Islet precursor cell (in vitro differentiated cells): ENCODE results near the gene GPATCH3.
"Not testable (repeated sequence)": the region's sequence is repeated elsewhere in the genome, so short reads cannot be mapped to it uniquely, and the experiment has no call there.

Source experiments
- DNase-seq: peaks from one replicate; pipeline ENCODE4 v3.0.0-alpha.2; 2018

The GPATCH3 gene, protein sequence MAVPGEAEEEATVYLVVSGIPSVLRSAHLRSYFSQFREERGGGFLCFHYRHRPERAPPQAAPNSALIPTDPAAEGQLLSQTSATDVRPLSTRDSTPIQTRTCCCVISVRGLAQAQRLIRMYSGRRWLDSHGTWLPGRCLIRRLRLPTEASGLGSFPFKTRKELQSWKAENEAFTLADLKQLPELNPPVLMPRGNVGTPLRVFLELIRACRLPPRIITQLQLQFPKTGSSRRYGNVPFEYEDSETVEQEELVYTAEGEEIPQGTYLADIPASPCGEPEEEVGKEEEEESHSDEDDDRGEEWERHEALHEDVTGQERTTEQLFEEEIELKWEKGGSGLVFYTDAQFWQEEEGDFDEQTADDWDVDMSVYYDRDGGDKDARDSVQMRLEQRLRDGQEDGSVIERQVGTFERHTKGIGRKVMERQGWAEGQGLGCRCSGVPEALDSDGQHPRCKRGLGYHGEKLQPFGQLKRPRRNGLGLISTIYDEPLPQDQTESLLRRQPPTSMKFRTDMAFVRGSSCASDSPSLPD

DNA sequence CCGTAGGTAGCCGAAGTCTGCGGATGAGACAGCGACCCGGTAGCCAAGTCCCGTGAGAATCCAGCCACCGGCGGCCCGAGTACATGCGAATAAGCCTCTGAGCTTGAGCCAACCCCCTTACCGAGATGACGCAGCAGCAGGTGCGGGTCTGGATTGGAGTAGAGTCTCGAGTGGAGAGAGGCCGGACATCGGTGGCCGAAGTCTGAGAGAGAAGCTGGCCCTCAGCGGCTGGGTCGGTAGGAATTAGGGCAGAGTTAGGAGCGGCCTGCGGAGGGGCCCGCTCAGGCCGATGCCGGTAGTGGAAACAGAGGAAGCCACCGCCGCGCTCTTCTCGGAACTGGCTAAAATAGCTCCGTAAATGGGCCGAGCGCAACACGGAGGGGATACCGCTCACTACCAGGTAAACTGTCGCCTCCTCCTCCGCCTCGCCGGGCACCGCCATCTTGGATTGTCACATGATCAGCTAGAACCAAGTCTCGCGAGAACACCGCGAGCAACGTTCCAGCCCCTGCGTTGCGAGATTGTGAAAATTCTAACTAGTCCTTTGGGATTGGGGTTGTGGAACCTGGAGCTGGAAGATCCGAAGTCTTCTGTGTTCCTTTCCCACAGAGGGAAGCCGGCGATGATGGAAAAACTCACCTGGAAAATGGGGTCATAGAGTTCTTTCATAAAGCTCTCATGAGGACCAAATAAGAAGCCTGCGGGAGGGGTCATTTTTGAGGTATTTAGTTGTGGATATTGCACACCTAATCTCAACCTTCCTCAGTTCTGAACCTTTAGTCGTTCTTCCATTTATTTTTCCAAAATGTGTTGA lies at the start of gene GPATCH3:
Gene GPATCH3 (minus strand): TSS at position 467 of the 814 bp plus-strand sequence. CDS start 25 bp downstream, at position 442.
- peak; percentile 94 for DNase-seq

DNA sequence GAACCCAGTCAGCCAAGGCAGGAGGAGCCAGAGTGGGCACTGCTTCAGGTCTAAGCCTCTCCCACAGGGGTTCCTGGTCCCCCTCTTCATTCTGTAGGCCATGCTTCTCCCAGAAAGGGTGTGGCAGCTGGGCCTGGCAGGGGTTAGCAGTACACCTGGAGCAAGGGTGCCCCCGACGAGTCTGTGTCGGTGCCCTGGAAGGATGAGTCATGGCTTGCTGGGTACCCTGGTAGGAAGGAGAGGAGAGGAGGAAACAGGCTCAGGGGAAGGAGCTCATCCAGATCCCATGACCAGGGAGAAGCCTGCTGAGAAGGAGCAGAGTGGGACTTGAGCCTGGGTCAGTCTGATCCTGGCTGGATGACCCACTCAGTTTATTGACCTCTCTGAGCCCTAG lies 49.7 kb upstream of the GPATCH3 start:
- no peak for DNase-seq

DNA sequence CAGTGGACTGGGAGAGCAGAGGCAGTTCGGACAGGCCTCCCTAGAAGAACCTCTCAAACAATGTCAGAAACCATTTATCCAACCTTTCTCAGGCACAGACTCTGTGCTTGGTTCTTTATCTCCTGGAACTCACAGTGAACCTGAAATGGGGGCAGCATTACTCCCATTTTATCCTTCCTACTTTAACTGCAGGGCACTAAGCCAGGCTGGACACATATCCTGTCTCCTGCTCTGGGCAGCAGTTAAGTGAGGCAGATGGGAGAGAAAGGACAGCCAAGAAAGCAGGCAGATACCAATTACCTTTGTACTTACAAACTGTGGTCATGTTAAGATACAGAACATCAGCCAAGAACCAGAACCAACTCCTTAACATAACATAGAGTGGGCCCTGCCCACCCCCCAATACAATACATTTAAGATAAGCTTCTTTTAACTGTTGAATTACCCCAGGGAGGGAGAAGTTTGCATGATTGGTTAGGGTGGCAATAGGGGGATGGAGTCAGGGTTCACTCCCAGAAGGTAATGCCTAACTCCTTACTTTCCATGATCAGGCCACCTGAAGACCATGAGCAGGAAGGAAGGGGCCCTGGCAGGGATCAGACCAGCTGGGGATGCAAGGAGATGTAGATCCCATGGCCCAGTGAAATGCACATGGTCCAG lies 49.1 kb upstream of the GPATCH3 start:
- no peak for DNase-seq

DNA sequence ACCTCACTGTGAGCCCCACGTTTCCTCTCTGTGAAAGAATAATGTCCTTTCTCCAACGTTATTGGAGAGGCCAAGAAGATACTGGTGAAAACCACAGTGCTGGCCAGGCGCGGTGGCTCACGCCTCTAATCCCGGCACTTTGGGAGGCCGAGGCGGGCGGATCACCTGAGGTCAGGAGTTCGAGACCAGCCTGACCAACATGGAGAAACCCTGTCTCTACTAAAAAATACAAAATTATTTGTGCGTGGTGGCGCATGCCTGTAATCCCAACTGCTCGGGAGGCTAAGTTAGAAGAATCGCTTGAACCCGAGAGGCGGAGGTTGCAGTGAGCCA lies 48.4 kb upstream of the GPATCH3 start:
- DNase-seq = not testable (repeated sequence)

DNA sequence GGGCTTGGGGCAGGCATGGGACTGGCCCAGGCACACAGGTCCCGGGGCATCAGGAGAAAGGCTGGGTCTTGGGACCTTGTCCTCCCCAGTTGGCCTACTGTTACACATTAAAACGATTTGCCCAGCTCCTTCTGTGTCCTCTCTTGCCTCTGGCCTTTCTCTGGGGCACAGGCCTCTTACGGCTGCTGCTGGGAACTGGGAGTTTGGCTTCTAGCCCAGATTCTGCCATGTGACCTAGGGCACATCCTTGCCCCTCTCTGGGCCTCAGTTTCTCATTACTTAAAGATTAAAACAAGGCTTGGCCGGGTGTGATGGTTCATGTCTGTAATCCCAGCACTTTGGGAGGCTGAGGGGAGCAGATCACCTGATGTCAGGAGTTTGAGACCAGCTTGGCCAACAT lies 46.0 kb upstream of the GPATCH3 start:
- DNase-seq = no peak

DNA sequence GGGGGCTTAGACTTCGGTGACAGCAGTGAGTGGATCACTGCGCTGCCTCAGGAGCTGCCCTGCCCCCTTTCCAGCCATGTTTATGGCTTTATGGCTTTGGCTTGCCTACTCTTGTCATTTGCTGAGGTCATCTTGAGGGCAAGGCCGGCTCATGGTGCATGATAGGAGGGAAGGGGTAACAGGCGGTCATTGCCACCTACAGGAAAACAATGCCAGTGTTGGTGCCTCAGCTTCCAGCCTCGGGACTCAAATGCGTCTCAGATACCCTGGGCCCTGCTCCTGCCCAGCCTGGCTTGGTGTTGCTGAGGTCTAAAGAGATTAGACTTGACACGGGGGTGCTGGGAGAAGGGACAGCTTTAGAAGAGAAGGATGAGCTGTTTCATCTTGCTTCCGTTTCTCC lies 45.5 kb upstream of the GPATCH3 start:
- no peak for DNase-seq

DNA sequence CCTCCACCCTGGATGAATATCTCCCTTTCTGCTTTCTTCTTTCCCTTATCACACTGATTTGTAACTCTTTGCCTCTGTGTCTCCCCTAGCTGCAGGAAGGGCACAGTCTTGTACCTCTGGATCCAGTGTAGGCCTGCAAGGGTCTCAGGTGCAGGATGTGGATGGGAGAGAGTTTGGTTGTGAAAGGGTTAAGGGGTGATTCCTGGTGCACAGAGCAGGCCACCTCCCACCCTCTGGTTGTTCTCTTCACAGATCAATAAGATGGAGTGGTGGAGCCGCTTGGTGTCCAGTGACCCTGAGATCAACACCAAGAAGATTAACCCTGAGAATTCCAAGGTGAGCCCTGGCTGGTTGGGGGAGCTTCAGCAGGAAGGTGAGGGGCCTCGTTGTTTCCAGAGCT lies 44.9 kb upstream of the GPATCH3 start:
- no peak for DNase-seq

DNA sequence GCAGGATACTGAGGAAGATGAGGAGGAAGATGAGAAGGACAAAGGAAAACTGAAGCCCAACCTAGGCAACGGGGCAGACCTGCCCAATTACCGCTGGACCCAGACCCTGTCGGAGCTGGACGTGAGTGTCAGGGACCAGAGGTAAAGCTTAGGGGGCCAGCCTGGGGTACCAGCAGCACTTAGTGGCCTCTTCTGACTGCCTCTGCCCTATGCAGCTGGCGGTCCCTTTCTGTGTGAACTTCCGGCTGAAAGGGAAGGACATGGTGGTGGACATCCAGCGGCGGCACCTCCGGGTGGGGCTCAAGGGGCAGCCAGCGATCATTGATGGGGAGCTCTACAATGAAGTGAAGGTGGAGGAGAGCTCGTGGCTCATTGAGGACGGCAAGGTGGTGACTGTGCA lies 42.4 kb upstream of the GPATCH3 start:
- no peak for DNase-seq

DNA sequence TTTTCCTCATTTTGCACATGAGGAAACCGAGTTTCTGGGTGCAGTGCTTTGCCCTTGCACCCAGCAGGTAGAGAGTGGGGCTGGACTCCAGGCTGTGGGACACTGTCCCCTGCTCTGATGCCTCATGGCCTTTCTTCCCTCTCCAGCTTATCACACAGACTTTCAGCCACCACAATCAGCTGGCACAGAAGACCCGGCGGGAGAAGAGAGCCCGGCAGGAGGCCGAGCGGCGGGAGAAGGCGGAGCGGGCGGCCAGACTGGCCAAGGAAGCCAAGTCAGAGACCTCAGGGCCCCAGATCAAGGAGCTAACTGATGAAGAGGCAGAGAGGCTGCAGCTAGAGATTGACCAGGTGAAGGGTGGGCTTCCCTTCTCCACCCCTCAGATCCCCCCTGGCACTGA lies 41.0 kb upstream of the GPATCH3 start:
- DNase-seq = no peak

DNA sequence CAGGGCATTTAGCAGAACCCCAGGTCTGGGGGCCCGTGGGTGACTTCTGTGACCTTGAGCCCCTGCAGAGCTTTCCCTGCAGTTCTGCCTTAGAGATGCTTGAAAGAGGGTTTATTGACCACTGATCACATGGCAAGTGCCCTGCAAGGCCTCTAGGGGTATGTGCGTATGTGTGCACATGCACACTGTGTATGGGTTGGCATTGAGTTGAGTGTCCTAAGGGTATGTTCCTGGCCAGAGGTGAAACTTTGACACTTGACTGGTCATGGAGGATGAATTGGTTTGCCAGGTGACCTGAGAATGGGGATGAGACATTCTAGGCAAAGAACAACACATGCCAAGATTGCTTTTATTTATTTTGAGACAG lies 38.4 kb upstream of the GPATCH3 start:
- no peak for DNase-seq

DNA sequence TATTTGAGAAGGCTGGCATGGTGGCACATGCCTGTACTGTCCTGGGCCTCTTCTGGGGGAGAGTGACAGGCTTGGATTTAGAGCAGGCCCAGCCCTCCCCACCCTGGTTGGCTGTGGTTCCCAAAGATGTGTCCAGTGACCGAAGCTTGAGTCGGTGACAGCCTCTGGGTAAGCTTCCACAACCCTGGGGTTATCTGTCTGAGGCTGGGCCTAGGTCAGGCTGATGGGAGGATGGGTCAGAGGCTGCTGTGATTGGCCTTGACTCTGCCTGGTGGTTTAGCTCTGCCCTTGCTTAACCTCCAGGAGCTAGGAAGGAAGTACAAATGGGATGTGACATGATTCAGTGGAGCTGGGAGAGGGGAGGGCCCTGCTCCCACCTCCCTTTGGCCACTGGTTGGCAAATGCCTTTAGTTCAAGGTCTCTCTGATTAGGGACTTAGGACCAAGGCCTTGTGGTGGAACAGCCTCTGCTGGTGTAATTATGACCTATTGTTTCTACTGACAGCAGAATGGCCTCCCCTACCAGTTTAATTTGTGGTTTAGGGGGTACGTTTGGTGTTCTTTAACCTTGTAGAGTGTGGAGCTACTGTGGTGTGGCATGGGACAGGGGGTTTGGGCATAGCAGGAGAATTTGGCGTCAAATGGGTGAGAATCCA lies 37.9 kb upstream of the GPATCH3 start:
- DNase-seq = no peak

DNA sequence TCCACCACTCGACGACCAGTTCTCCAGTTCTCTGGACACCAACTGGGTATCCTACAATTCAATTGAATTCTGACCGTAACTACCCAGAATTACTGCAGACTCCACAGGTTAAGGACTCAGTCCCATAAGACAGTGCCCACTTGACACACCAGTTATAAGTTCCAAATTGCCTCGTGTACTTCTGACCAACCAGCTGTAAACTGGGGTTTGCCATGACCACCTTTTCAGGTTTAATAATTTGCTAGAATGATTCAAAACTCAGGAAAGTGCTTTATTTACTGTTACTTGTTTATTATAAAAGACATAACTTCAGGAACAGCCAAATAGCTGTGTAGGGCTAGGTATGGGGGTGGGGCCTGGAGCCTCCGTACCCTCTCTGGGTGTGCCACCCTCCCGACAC lies 36.6 kb upstream of the GPATCH3 start:
- DNase-seq = no peak

DNA sequence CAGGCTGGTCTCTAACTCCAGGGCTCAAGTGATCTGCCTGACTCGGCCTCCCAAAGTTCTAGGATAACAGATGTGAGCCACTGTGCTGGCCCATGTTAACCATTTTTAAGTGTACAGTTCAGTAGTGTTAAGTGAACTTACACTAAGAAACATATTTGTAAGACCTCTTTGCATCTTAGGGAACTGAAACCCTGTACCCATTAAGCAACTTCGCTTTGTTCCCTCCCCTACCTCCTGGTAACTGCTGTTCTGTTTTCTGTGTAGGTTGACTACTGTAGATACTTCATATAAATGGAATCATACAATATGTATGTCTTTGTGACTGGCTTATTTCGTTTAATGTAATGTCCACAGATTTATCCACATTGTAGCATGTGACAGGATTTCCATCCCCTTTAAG lies 32.3 kb upstream of the GPATCH3 start:
- DNase-seq = no peak

DNA sequence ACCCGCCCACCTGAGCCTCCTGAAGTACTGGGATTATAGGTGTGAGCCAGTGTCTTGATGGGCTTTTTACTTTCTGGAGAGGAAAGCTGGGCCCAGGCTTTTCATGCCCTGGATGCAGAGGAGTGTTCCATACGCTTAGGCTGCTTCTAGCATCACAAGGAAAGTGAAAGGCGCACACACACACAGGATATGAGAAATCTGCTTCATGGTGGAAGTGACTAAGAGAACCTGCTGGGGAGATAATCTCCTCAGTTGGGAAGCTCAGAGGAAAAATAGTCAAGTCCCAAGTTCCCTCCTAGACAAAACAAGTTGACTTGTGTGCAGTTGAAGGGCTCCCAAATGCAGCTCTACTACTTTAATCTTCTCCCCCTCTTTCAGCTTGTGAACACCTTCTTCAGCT lies 23.4 kb upstream of the GPATCH3 start:
- DNase-seq = no peak

DNA sequence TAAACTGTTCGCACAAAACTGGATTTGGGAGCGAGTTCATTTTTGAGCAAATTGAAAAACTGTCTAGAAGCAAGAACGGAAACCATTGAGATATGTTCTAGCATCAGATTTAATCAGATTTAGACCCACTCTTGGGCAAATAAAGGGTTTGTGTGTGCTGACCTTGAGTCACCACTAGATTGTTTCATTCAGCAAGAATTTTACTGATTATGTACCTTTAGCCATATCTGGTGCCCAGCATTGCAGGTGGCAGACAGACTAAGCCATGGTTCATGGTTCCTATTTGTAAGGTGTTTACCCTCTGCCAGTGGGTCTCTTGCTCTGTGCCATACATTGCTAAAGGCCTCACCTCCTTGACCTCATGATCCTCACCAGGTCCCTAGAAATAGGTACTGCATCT lies 22.6 kb upstream of the GPATCH3 start:
- no peak for DNase-seq

DNA sequence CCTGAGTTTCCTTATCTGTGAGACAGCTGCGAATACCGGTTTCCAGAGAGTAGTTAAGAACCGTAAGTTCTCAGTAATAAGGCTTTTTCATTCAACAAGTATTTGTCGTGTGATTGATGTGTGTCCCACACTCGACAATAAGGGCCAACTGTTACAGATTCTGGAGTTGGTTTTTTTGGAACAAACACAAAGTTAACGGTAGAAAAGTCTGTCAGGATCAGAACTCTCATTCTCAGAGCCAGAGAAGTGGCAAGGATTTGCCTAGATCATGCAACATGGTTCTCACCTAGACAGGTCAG lies 22.1 kb upstream of the GPATCH3 start:
- no peak for DNase-seq

DNA sequence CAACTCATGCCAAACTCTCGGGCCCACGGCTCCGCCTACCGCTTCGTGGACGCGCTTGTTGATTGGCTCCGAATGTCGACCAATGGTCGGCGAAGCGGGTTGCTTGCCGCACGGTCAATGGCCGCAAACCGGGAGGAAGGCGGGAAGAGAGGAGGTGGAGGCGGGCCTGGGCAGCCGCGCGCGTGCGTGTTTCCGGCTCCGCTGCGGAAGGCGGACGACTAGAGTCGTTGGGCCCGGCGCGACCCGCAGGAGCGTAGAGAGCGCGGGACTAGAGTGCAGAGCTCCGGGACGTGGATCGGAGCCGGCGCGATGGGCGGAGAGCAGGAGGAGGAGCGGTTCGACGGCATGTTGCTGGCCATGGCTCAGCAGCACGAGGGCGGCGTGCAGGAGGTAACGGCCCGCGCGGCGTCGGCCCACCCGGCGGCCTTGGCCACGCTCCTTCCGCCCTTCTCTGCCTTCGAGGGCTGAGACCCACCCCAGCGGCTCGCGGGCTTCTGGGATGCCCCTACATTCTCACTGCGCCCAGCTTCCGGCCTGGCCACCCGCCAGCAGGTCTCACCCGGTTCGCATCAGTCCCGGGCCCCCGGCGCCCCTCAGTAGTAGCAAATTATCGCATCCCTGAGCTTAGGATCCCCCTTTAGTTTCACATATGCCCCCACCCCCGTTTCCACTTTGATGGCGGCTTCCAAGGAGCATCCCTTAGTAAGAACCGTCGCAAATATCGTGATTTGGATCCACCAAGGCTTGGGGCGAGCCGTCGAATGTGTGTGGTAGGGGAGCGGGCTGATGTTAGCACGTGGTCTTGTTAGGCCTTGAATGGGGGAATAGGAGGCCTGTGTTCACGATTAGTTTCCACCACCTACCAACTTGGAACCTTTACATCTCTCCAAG lies 21.5 kb upstream of the GPATCH3 start, which contains the start of gene NUDC:
Gene NUDC (plus strand): TSS at position 204 of the 891 bp plus-strand sequence. CDS start 106 bp downstream, at position 310.
- DNase-seq = peak; percentile 98

DNA sequence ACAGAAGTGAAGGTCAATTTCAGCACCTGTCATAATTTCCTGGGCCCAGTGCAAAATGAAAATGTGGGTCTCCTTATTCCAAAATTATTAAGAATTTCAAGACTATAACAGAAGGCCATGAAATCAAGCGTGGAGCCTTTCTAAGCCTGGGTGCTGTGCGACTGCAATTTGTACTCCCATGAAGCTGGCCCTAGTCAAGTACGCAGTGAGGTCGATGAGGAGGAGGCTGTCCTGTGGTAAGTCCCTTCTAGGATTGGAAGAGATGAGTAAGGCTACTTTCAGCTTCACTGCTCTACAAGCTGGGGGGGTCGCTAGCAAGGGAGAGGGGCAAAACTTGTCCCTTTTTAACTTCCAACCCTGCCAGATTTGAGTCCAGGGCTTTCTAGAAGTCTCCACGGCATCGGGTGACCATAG lies 20.9 kb upstream of the GPATCH3 start:
- no peak for DNase-seq

DNA sequence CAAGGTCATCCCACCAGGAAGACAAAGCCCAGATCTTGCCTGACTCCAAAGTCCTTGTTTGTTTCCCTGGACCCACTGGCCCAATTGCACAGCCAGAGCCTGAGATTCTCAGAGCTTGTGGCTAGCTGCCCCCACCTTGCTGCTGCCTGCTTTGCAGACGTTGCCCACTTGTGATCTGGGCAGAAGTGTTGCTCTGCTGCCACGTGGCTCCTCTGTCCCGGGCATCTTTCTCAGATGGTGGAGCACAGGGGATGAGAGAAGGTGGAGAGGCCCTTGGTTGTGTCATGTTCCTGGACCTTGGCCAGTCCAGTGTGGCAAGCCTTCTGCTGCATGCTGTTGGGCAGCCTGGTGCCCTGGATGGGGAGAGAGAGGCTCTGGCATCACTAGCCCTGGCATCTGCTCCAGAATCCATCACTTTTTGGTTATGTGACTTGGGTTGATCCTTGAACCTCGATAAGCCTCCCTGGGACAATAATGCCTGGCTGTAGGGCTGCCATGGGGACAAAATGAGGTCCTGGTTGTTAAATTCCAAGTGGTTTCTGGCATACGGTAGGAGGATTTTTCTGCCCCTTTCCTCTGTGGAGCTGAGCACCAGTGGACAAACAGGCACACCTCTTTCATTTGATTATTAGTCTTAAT lies 15.1 kb upstream of the GPATCH3 start:
- no peak for DNase-seq

DNA sequence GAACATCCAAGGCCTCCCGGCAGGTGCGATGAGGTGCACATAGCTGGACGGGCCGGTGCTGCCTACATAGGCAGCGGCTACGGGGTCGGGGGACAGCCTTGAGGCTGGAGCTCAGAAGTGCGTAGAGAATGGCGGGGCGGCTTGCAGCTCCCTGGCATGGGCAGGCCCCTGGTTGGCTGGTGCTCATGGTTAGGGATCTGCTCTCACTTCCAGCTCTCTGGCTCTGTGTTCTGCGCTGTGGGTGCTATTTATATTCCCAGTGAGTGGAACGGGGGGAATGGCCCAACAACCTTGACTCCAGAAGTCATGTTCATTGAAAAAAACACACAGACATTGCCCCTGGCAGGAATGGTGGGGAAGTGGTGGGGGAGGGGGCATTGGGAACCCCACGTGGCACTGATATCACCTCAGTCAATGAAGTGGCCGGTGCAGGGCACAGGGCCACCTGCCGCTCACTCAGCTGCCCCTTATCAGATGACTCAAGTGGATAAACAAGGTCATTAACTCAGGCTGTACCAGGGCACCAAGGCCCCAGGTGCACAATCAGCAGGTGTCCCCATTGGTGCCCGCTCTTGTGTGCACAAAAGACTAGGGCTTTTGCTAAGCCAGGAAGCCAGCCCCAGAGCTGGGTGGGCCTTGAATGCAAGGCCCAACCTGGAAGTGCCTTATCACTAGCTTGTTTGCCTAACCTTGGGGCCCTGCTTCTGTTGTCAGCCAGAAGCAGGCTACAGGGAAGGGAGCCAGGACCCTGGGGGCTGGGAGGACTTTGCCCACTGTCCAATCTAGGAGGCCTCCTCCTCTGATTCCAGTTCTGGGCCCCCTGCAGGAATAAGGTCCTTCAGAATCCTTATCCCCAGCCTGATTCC lies 13.7 kb upstream of the GPATCH3 start, which contains the start of gene NR0B2:
Gene NR0B2 (minus strand): TSS at position 222 of the 866 bp plus-strand sequence. CDS start 35 bp downstream, at position 187.
- DNase-seq = no peak
